ENCODE results near the gene TMPRSS11B.

- no peak for TF ChIP-seq CTCF (IDR thresholded peaks at IDR 0.05; ENCODE audit: extremely low read depth in 1 of 2, insufficient read depth in 1 of 2, low read depth in 1 of 2, low read length in 2 of 2)
- TF ChIP-seq POLR2AphosphoS5 (IDR thresholded peaks at IDR 0.05; ENCODE audit: insufficient read depth, low read depth, low read length), result no peak
Observed at GRCh38 chr4:68283714-68284113, 38.2 kb upstream of the TMPRSS11B start.

All from endothelial cell of umbilical vein (primary cell).